HG02840 (cell line): ENCODE data around the gene ROCK2.

Experiments used
- ATAC-seq: cut with Tn5 transposase; IDR thresholded peaks from one replicate; pipeline ENCODE4 v1.9.1; 2021; ENCODE audit warnings: mild to moderate bottlenecking, moderate library complexity, moderate number of reproducible peaks; ENCODE audit not compliant: unreplicated experiment, low FRiP score

The ROCK2 gene

DNA sequence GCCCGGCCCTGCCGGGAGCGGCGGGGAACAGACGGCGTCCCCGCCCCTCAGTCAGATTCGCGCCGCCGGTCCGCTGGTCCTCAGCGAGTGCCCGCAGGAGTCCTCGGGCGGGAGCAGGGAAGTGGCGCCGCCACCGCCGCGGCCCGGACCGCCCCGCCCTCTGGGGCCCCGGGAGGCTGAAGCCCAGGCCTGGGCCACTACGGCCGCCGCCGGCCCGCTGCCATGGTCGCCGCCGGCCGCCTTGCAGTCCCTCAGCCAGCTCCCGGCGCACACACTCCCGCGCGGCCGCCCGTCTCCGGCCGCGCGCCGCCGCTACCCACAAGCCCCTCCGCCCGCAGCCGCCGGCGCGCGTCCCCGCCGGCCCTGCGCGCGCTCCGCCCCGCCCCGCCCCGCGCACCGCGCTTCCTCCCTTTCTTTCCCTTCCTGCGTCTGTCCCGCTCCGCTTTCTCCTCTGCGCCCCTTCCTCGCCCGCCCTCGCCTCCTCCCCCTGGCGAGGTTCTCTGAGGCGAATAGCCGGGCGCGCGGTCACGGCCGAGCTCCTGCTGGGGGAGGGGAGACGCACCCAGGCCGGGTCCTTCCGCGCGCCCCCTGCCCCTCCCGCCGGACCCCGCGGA is at the start of gene ROCK2:
ROCK2 (minus strand) TSS at position 295 of the 614 bp plus-strand sequence. CDS start 500 bp downstream, outside the sequence.
- peak; percentile 68 for ATAC-seq

- no peak for ATAC-seq
Measured at GRCh38 chr2:11393711-11394236, 49.3 kb upstream of the ROCK2 start.

DNA sequence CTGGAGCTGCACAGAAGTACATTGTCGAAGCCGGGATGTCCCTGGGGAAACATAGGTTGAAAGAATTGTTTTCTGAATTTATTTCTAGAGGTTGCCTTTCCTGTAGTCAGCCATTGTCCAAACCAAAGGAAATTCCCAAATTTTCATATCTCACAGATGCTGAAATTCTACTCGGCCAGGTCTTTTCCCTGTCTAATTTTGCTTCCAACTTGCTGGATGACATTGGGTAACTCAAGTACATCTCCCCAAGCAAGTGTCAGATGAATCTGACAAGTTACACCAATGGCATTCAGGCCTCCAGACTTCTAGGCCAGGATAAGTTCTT is 47.5 kb upstream of the ROCK2 start:
- no peak for ATAC-seq

- no peak for ATAC-seq
Measured at GRCh38 chr2:11390399-11390658, 45.9 kb upstream of the ROCK2 start.

GRCh38 chr2:11389551-11390398 is 45.3 kb upstream of the ROCK2 start:
- no peak for ATAC-seq

DNA sequence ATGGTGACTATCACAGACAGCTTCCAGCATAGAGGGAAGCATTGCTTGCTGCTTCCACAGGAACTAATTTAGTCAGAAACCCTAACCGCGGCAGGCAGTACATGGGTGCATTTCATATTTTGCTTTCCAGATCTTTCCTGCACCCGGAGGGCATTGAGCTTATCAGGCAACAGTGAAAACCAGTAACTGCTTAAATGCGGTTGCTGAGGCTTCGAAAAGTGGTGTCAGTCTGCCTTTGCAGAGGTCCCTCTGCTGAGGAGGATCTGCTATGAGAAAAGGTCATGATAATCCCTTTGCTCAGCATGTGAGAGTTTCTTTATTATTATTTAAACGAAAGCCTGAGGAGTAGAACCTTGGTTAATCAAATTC is 44.6 kb upstream of the ROCK2 start:
- no peak for ATAC-seq

GRCh38 chr2:11388262-11389051 is 44.0 kb upstream of the ROCK2 start:
- no peak for ATAC-seq

DNA sequence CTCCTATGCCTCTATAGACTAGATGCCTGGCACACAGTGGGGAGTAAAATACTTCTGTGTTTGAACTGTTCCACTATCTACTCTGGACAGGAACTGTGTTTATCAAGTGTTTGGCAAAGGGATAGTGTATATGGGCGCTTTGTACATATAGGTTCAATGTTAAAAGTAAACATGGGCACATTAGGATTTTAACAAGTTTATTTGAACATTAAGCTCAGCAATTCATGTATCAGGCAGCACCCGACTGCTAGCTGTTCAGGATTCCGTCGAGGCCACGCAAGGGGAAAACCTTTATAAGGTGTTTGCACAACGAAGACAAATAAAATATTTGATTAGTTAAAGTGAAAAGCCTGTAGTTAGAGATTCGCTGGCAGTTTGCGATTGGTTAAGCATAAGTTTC is 43.4 kb upstream of the ROCK2 start:
- ATAC-seq, result no peak

DNA sequence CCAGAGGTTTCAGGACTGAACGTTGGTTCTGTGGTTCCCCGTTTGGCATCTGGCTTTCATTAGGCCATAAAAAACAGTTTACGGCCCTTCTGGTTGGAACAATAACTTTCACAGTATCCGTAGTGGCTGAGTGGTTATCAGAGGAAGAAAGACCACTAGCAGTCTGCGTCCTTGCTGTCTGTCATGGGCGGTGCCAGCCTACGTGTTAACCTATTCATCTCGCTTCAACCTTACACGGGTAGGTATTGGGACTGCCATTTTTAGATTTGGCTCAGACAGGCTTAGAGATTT is 42.6 kb upstream of the ROCK2 start:
- no peak for ATAC-seq

DNA sequence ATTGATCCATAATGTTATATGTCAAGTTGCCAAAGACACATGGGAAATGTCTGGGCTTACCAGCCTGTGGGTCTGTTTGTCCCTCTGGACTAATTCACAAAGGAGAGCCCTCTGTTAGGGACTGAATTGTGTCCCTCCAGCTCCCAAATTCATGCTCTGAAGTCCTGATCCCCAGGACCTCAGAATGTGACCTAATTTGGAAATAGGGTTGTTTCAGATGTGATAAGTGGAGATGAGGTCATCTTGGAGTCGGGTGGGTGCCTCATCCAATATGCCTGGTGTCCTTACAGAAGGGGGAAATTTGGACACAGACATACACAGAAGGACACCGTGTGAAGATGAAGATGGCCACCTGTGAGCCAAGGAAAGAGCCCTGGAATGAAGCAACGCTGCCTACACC is 41.4 kb upstream of the ROCK2 start:
- ATAC-seq, result no peak

DNA sequence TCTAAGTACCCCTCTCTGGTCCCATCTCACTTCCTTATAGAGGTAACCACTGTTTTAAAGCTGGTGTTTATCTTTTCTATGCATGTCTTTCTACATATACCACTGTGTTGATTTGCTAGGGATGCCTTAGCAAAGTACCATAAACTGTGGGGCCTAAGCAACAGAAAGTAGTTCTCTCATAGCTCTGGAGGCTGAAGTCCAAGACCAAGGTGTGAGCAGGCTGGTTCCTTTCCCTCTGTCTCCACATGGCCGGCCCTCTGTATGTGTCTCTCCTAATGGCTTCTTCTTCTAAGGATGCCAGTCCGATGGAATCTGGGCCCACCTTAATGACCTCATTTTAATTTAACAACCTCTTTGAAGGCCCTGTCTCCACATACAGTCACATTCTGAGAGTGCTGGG is 40.8 kb upstream of the ROCK2 start:
- no peak for ATAC-seq

- no peak for ATAC-seq
Measured at GRCh38 chr2:11379558-11379957, 35.1 kb upstream of the ROCK2 start.

DNA sequence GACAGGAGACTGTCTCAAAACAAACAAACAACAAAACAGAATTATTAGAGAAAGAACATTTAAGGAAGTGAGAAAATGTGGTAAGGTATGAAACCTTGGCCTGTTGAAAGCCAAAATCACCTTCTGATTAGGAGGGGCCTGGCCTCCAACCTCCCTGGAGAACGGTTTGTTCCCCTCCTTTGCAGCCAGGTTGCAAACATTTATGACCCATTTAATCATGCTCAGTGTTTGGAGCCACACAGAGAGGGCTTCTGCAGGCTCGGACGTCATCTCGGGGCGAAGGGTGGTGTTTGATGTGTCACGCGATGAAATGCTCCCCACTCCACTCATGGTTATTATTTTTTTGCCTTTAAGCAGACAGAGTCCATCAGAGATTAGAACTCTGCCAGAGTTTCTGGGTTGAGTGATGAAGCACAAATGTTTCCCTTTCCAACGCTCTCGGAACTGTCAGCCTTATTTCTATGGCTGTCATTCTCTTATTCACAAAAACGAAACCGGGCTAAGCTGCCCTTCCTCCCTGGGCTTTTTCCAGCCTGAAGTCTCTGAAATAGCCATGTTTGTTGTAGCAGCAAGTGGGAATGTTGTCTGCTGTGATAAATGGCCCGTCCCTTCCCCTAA is 33.6 kb upstream of the ROCK2 start:
- peak; percentile 75 for ATAC-seq

DNA sequence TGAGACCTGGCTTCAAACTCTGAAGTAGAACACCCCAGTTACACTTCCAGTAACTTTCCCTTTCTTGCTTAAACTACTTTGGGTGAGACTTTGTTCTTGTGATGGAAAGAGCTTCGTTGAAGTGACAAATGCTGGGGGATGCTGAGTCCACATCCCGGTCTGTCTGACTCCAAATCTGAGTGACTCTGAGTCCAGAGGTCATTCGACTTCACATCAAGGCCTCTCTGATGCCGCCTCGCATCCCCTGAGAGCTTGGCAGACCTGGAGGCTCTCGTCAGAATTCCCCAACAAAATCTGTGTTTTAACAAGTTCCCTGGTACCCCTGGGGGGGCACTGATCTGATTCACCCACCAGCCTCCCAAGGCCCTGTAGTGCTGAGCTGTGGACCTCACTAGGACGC is 31.6 kb upstream of the ROCK2 start:
- ATAC-seq, result no peak

DNA sequence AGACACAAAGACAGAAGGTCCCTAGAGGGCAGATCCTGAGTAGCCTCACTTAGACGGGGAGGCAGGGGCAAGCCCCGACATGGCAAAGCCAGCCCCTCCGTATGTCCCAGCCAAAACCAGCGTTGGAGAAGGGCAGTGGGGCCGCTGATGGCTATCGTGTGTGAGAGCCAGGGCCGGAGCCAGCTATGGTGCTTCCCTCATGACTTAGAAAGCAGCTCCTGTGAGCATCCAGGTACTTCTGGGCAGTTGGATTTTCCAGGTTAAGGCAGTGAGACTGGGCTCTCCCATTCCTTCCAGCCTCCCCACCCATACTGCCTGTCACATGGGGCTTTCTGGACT is 31.2 kb upstream of the ROCK2 start:
- ATAC-seq, result no peak

DNA sequence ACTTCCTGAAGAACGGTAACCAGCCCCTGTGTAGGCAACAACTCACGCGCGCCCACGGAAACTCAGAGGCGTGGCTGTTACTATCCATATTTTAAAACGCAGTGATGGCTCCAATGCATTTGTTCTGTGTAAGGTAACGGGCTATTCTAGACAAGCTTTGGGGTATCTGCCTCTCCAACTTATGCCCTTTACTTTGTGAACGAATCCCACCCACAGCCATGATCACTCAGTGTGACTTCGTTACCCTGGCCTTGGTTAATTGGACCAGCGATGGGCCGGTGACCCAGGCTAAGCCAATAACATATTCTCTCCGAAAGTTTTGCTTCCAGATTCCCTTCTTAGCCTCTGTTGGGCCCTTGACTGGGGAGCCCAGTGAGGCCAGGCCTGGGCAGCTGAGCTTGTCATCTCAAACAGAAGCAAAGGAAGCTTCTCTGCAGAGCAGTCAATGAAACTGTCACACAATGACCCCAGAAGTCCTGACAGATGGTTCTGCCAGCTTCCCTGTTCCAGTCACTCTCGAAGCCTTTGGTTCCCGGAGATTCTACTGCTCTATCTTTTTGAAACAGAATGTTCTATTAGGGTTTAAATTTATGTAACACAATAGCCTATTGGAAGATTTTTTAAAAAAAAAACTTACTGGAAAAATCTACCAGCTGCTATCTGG is 30.7 kb upstream of the ROCK2 start:
- no peak for ATAC-seq

GRCh38 chr2:11373096-11373495 is 28.7 kb upstream of the ROCK2 start:
- ATAC-seq, result no peak

DNA sequence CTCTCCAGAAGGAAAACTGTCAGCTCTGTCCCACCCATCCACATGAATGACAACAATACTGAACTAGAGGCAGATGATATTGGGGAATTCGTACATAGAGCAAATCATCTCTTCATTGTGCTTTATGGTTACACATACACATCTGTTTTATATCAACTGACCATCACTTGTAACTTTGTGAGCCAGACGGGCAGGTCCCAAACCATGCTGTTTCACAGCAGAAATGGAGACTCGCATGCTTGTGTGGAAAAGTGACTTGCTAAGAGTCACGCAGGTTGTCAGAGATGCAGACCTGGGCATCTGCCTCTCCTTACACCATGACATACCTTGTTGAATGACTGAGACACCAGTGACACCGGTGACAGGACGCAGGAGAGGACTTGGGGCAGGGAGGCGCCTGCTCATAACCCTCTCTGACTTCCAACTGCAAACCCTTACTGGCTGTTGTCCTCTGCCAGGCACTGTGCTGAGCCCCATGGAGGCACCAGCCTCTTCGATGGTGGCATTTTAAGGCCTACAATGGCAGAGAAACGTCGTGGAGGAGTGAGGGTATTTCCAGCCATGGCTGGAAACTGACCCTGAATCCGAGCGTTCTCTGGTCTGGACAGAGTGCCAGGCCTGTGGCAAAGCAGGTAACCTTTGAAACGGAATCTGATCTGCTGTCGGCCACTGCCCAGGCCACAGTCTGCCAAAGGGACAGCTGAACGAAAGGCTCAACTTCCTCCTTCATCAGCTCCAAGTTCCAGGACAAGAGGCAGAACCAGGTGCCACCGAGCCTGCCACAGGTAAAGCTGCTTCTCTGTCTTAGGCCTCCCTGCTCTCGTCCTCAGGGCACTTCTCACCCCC is 26.9 kb upstream of the ROCK2 start:
- ATAC-seq, result no peak

- ATAC-seq, result no peak
Measured at GRCh38 chr2:11370377-11371091, 26.1 kb upstream of the ROCK2 start.
